ENCODE data around the gene AKT2.

Gene AKT2

GRCh38 chr19:40272261-40272660 lies 12.9 kb downstream of the AKT2 start:
- no peaks in the 10 kb centered on the region for H3K27me3 ChIP-seq (ENCODE audit: insufficient read depth, low read length)
- H3K4me3 ChIP-seq (ENCODE audit: low read depth, low read length): no peak overlapping the region
- no peaks in the 10 kb centered on the region for H3K4me1 ChIP-seq (ENCODE audit: control insufficient read depth, insufficient read depth, low read length, unreplicated experiment)
- H3K36me3 ChIP-seq (ENCODE audit: insufficient read depth, low read length): no peaks in the 10 kb centered on the region
- no peak overlapping the region for H2AFZ ChIP-seq (ENCODE audit: low read length, unreplicated experiment)
- H3K79me2 ChIP-seq (ENCODE audit: control insufficient read depth, insufficient read depth, low read length, unreplicated experiment): peaks cover 40% of the 10 kb centered on the region
- no peak overlapping the region for H3K27ac ChIP-seq (ENCODE audit: low read depth, low read length)

- Histone ChIP-seq H3K36me3 (ENCODE audit: insufficient read depth, low read length) (no peaks in the 10 kb centered on the region), H3K27me3 (ENCODE audit: insufficient read depth, low read length) (no peaks in the 10 kb centered on the region), H3K79me2 (ENCODE audit: control insufficient read depth, insufficient read depth, low read length, unreplicated experiment) (peaks cover 38% of the 10 kb centered on the region), H3K27ac (ENCODE audit: low read depth, low read length) (no peak overlapping the region), H3K4me3 (ENCODE audit: low read depth, low read length) (no peak overlapping the region), H2AFZ (ENCODE audit: low read length, unreplicated experiment) (no peak overlapping the region), H3K4me1 (ENCODE audit: control insufficient read depth, insufficient read depth, low read length, unreplicated experiment) (no peaks in the 10 kb centered on the region)
These were observed 13.4 kb downstream of the AKT2 start for GRCh38 chr19:40271706-40272105.

GRCh38 chr19:40270362-40271089 lies 14.6 kb downstream of the AKT2 start:
- peaks cover 36% of the 10 kb centered on the region for H3K79me2 ChIP-seq (ENCODE audit: control insufficient read depth, insufficient read depth, low read length, unreplicated experiment)
- H2AFZ ChIP-seq (ENCODE audit: low read length, unreplicated experiment): no peak overlapping the region
- H3K27me3 ChIP-seq (ENCODE audit: insufficient read depth, low read length): no peaks in the 10 kb centered on the region
- no peaks in the 10 kb centered on the region for H3K36me3 ChIP-seq (ENCODE audit: insufficient read depth, low read length)
- no peak overlapping the region for H3K27ac ChIP-seq (ENCODE audit: low read depth, low read length)
- no peaks in the 10 kb centered on the region for H3K4me1 ChIP-seq (ENCODE audit: control insufficient read depth, insufficient read depth, low read length, unreplicated experiment)
- H3K4me3 ChIP-seq (ENCODE audit: low read depth, low read length): no peak overlapping the region

GRCh38 chr19:40269216-40269940 lies 15.8 kb downstream of the AKT2 start:
- Histone ChIP-seq H3K4me1 (ENCODE audit: control insufficient read depth, insufficient read depth, low read length, unreplicated experiment) (no peaks in the 10 kb centered on the region), H3K79me2 (ENCODE audit: control insufficient read depth, insufficient read depth, low read length, unreplicated experiment) (peaks cover 29% of the 10 kb centered on the region), H3K4me3 (ENCODE audit: low read depth, low read length) (no peak overlapping the region), H3K27me3 (ENCODE audit: insufficient read depth, low read length) (no peaks in the 10 kb centered on the region), H3K27ac (ENCODE audit: low read depth, low read length) (no peak overlapping the region), H2AFZ (ENCODE audit: low read length, unreplicated experiment) (no peak overlapping the region), H3K36me3 (ENCODE audit: insufficient read depth, low read length) (no peaks in the 10 kb centered on the region)

DNA sequence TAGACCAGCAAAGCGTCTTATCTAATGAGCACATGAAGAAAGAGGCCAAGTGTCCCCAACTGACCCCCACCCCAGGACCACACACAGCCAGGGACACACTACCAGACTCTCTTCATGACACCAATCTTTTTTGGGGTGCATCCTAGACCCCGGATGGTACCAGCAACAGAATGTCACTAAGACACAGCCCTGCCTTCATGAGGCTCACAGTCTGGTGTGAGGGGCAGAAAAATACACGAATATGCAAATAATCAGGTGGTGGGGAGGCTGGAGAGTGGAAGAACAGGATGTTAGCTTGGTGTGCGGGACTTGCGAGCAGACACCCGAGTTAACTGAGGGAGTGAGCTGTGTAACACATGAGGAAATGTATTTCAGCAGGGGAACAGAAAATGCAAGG lies 17.5 kb downstream of the AKT2 start:
- Histone ChIP-seq H3K36me3 (ENCODE audit: insufficient read depth, low read length) (0 out of 2 replicates have a peak, but pooled peaks cover under 1% of the 10 kb centered on the region), H3K27me3 (ENCODE audit: insufficient read depth, low read length) (no peaks in the 10 kb centered on the region), H3K4me3 (ENCODE audit: low read depth, low read length) (no peak overlapping the region), H3K4me1 (ENCODE audit: control insufficient read depth, insufficient read depth, low read length, unreplicated experiment) (no peaks in the 10 kb centered on the region), H3K79me2 (ENCODE audit: control insufficient read depth, insufficient read depth, low read length, unreplicated experiment) (peaks cover 22% of the 10 kb centered on the region), H3K27ac (ENCODE audit: low read depth, low read length) (no peak overlapping the region), H2AFZ (ENCODE audit: low read length, unreplicated experiment) (no peak overlapping the region)

- Histone ChIP-seq H3K79me2 (ENCODE audit: control insufficient read depth, insufficient read depth, low read length, unreplicated experiment) (peaks cover 18% of the 10 kb centered on the region), H3K4me1 (ENCODE audit: control insufficient read depth, insufficient read depth, low read length, unreplicated experiment) (no peaks in the 10 kb centered on the region), H3K36me3 (ENCODE audit: insufficient read depth, low read length) (0 out of 2 replicates have a peak, but pooled peaks cover 3% of the 10 kb centered on the region)
These were observed 18.1 kb downstream of the AKT2 start for GRCh38 chr19:40266912-40267600.

GRCh38 chr19:40266119-40266518 lies 19.0 kb downstream of the AKT2 start:
- H3K4me3 ChIP-seq (ENCODE audit: low read depth, low read length): no peak overlapping the region
- H3K36me3 ChIP-seq (ENCODE audit: insufficient read depth, low read length): 0 out of 2 replicates have a peak, but pooled peaks cover 3% of the 10 kb centered on the region
- H3K27me3 ChIP-seq (ENCODE audit: insufficient read depth, low read length): no peaks in the 10 kb centered on the region
- H3K27ac ChIP-seq (ENCODE audit: low read depth, low read length): no peak overlapping the region
- no peaks in the 10 kb centered on the region for H3K4me1 ChIP-seq (ENCODE audit: control insufficient read depth, insufficient read depth, low read length, unreplicated experiment)
- no peak overlapping the region for H2AFZ ChIP-seq (ENCODE audit: low read length, unreplicated experiment)
- H3K79me2 ChIP-seq (ENCODE audit: control insufficient read depth, insufficient read depth, low read length, unreplicated experiment): peaks cover 17% of the 10 kb centered on the region

More at GRCh38 chr19:40266912-40267600, 18.1 kb downstream of the AKT2 start:
- H3K4me3 ChIP-seq (ENCODE audit: low read depth, low read length): no peak overlapping the region
- H2AFZ ChIP-seq (ENCODE audit: low read length, unreplicated experiment): no peak overlapping the region
- H3K27ac ChIP-seq (ENCODE audit: low read depth, low read length): no peak overlapping the region
- no peaks in the 10 kb centered on the region for H3K27me3 ChIP-seq (ENCODE audit: insufficient read depth, low read length)

DNA sequence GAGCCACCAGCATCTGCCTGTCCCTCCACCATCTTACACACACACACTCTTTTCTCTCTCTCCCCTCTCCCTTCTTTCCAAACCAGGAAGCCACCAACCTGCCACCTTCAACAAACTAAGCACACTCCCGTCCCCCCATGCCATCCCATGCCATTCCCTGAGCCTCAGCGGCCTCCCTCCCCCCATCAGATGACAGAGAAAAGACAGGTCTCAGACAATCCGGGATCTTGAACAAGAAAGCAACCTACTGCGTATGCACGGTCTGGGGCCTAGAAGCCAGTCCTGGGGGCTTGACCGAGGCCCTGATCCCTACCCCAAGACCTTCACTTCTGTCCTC lies 19.4 kb downstream of the AKT2 start:
- Histone ChIP-seq H3K27ac (ENCODE audit: low read depth, low read length) (no peak overlapping the region), H3K4me1 (ENCODE audit: control insufficient read depth, insufficient read depth, low read length, unreplicated experiment) (no peaks in the 10 kb centered on the region), H3K36me3 (ENCODE audit: insufficient read depth, low read length) (0 out of 2 replicates have a peak, but pooled peaks cover 3% of the 10 kb centered on the region), H3K27me3 (ENCODE audit: insufficient read depth, low read length) (no peaks in the 10 kb centered on the region), H3K79me2 (ENCODE audit: control insufficient read depth, insufficient read depth, low read length, unreplicated experiment) (peaks cover 17% of the 10 kb centered on the region), H2AFZ (ENCODE audit: low read length, unreplicated experiment) (no peak overlapping the region), H3K4me3 (ENCODE audit: low read depth, low read length) (no peak overlapping the region)

GRCh38 chr19:40265055-40265762 lies 19.9 kb downstream of the AKT2 start:
- H3K4me3 ChIP-seq (ENCODE audit: low read depth, low read length): no peak overlapping the region
- 0 out of 2 replicates have a peak, but pooled peaks cover 3% of the 10 kb centered on the region for H3K36me3 ChIP-seq (ENCODE audit: insufficient read depth, low read length)
- H2AFZ ChIP-seq (ENCODE audit: low read length, unreplicated experiment): no peak overlapping the region
- H3K79me2 ChIP-seq (ENCODE audit: control insufficient read depth, insufficient read depth, low read length, unreplicated experiment): peaks cover 16% of the 10 kb centered on the region
- no peaks in the 10 kb centered on the region for H3K27me3 ChIP-seq (ENCODE audit: insufficient read depth, low read length)
- no peaks in the 10 kb centered on the region for H3K4me1 ChIP-seq (ENCODE audit: control insufficient read depth, insufficient read depth, low read length, unreplicated experiment)
- H3K27ac ChIP-seq (ENCODE audit: low read depth, low read length): no peak overlapping the region

- Histone ChIP-seq H3K4me3 (ENCODE audit: low read depth, low read length) (no peak overlapping the region), H3K27me3 (ENCODE audit: insufficient read depth, low read length) (no peaks in the 10 kb centered on the region), H3K36me3 (ENCODE audit: insufficient read depth, low read length) (0 out of 2 replicates have a peak, but pooled peaks cover 3% of the 10 kb centered on the region), H2AFZ (ENCODE audit: low read length, unreplicated experiment) (no peak overlapping the region), H3K79me2 (ENCODE audit: control insufficient read depth, insufficient read depth, low read length, unreplicated experiment) (peaks cover 13% of the 10 kb centered on the region), H3K4me1 (ENCODE audit: control insufficient read depth, insufficient read depth, low read length, unreplicated experiment) (no peaks in the 10 kb centered on the region), H3K27ac (ENCODE audit: low read depth, low read length) (no peak overlapping the region)
These were observed 20.7 kb downstream of the AKT2 start for GRCh38 chr19:40264314-40265054.
